IMR-90 (cell line): Measurements from ENCODE around the gene ECM2. TPM values are rescaled to one million over a fixed set of nuclear protein-coding genes. Genes with fewer than 3 reads are reported as not detected.

Experiments
- ATAC-seq: fragments of 200-7000 bp; cut with Tn5 transposase; 2 replicates; pipeline ENCODE4 v1.9.1; 2020; ENCODE audit warnings: low read depth, mild to moderate bottlenecking, moderate library complexity
- BruUV-seq: library from RNA; stranded (reverse); fragments of 400-500 nt; replicated peaks from 2 replicates; lab custom pipeline; 2021; lab: Mats Ljungman, UMichigan
- CTCF ChIA-PET: fragments of 300-600 bp; formaldehyde crosslinking; extraction: SDS; loops from one replicate; lab custom pipeline; 2021; ENCODE audit warnings: antibody characterized with exemption; lab: Yijun Ruan, JAX
- POLR2A ChIA-PET: fragments of 300-600 bp; sonication (Branson Sonifier 250); formaldehyde crosslinking; loops from one replicate; lab custom pipeline; 2022; ENCODE audit warnings: antibody characterized with exemption; ENCODE audit not compliant: unreplicated experiment; lab: Charles Lee
- DNase-seq: peaks from one replicate; pipeline ENCODE4 v3.0.0; 2013
- H2AFZ ChIP-seq: replicated peaks from 2 replicates; pipeline ENCODE3; 2013; ENCODE audit warnings: low read length, mild to moderate bottlenecking; ENCODE audit not compliant: poor library complexity
- H2AK5ac ChIP-seq: 2 replicates; pipeline ENCODE4 v1.6.1; 2013; ENCODE audit warnings: low read depth, low read length, inconsistent platforms
- H2AK9ac ChIP-seq: replicated peaks from 2 replicates; pipeline ENCODE3; 2013; ENCODE audit warnings: mild to moderate bottlenecking, low read depth, low read length, moderate library complexity; ENCODE audit not compliant: poor library complexity
- H2BK120ac ChIP-seq: 2 replicates; pipeline ENCODE4 v1.6.1; 2013; ENCODE audit warnings: low read depth, low read length, inconsistent platforms
- H2BK15ac ChIP-seq: 3 replicates; pipeline ENCODE4 v1.6.1; 2013; ENCODE audit warnings: low read depth, low read length, inconsistent platforms
- H2BK20ac ChIP-seq: 2 replicates; pipeline ENCODE4 v1.6.1; 2013; ENCODE audit warnings: low read depth, mild to moderate bottlenecking, inconsistent platforms, low read length, moderate library complexity
- H2BK5ac ChIP-seq: 2 replicates; pipeline ENCODE4 v1.6.1; 2013; ENCODE audit warnings: mild to moderate bottlenecking, low read depth, low read length, inconsistent platforms; ENCODE audit not compliant: poor library complexity, severe bottlenecking
- H3K14ac ChIP-seq: replicated peaks from 2 replicates; pipeline ENCODE4 v1.6.1; 2013; ENCODE audit warnings: low read depth, low read length, inconsistent platforms
- H3K18ac ChIP-seq: 2 replicates; pipeline ENCODE4 v1.6.1; 2013; ENCODE audit warnings: low read depth, low read length, control low read depth
- H3K23ac ChIP-seq: 2 replicates; pipeline ENCODE4 v1.6.1; 2013; ENCODE audit warnings: low read depth, low read length, inconsistent platforms
- H3K27ac ChIP-seq: 2 replicates; pipeline ENCODE4 v1.5.1; 2013; ENCODE audit warnings: mild to moderate bottlenecking, control low read depth, low read length; ENCODE audit not compliant: insufficient read depth
- H3K27me3 ChIP-seq: 2 replicates; pipeline ENCODE4 v1.6.1; 2013; ENCODE audit warnings: low read length; ENCODE audit not compliant: control insufficient read depth, insufficient read depth
- H3K36me3 ChIP-seq: 2 replicates; pipeline ENCODE4 v1.6.1; 2013; ENCODE audit warnings: low read length, mixed read lengths; ENCODE audit not compliant: control insufficient read depth, insufficient read depth
- H3K4ac ChIP-seq: 2 replicates; pipeline ENCODE4 v1.6.1; 2013; ENCODE audit warnings: low read depth, low read length, inconsistent platforms
- H3K4me1 ChIP-seq: 2 replicates; pipeline ENCODE4 v1.6.1; 2013; ENCODE audit warnings: low read length, mixed read lengths; ENCODE audit not compliant: control insufficient read depth, insufficient read depth
- H3K4me2 ChIP-seq: 2 replicates; pipeline ENCODE4 v1.6.1; 2013; ENCODE audit warnings: low read depth, mild to moderate bottlenecking, control low read depth, low read length, moderate library complexity
- H3K4me3 ChIP-seq: 2 replicates; pipeline ENCODE4 v1.5.1; 2013; ENCODE audit warnings: low read depth, mild to moderate bottlenecking, control low read depth, low read length, moderate library complexity; ENCODE audit not compliant: insufficient read depth
- H3K56ac ChIP-seq: 2 replicates; pipeline ENCODE4 v1.6.1; 2013; ENCODE audit warnings: low read length, inconsistent platforms; ENCODE audit not compliant: insufficient read depth; ENCODE audit errors: extremely low read depth
- H3K79me1 ChIP-seq, 2 experiments: 2 replicates each; pipeline ENCODE4 v1.6.1; 2013; ENCODE audit warnings: low read length in 2 of 2, inconsistent platforms in 1 of 2, low read depth in 1 of 2
- H3K9ac ChIP-seq: 2 replicates; pipeline ENCODE4 v1.6.1; 2013; ENCODE audit warnings: low read depth, low read length, control low read depth
- H3K9me1 ChIP-seq: 2 replicates; pipeline ENCODE4 v1.6.1; 2013; ENCODE audit warnings: low read length, inconsistent platforms; ENCODE audit not compliant: insufficient read depth
- H3K9me3 ChIP-seq: 2 replicates; pipeline ENCODE4 v1.6.1; 2013; ENCODE audit warnings: low read length; ENCODE audit not compliant: control insufficient read depth, insufficient read depth
- H4K20me1 ChIP-seq: 2 replicates; pipeline ENCODE4 v1.6.1; 2013; ENCODE audit warnings: low read length, inconsistent platforms; ENCODE audit not compliant: insufficient read depth
- H4K5ac ChIP-seq: 2 replicates; pipeline ENCODE4 v1.6.1; 2013; ENCODE audit warnings: mild to moderate bottlenecking, low read depth, low read length, control low read depth
- H4K8ac ChIP-seq, 2 experiments: 2 replicates each; pipeline ENCODE4 v1.6.1; 2013; ENCODE audit warnings: low read depth in 2 of 2, low read length in 2 of 2, control low read depth in 1 of 2, inconsistent platforms in 1 of 2
- H4K91ac ChIP-seq: 2 replicates; pipeline ENCODE4 v1.6.1; 2013; ENCODE audit warnings: low read depth, low read length, inconsistent platforms; ENCODE audit not compliant: insufficient read depth
- NFE2L2 ChIP-seq: fragments of 150-350 bp; IDR thresholded peaks from 2 replicates; pipeline ENCODE4 v1.6.1; 2016; ENCODE audit warnings: low read depth, mild to moderate bottlenecking, low read length
- RAD21 ChIP-seq: IDR thresholded peaks from 2 replicates; pipeline ENCODE4 v1.6.1; 2012; ENCODE audit warnings: low read length, improper control_type of control experiment
- SMC3 ChIP-seq: fragments of 150-350 bp; IDR thresholded peaks from 2 replicates; pipeline ENCODE4 v1.6.1; 2016; ENCODE audit warnings: low read depth, mild to moderate bottlenecking, antibody characterized with exemption, low read length, moderate library complexity
- WGBS, 2 experiments: methylation state at CpG; one replicate each; pipeline versions ENCODE4 v1.1.5 to v1.1.7; 2013; ENCODE audit warnings: missing lambda C conversion rate in 2 of 2; ENCODE audit not compliant: insufficient read length in 1 of 2; ENCODE audit errors: extremely low coverage in 2 of 2; 5-methylcytosine and 5-hydroxymethylcytosine counted together
- dilution Hi-C: fragments of 300-500 bp; cut with HindIII; formaldehyde crosslinking; loops from one replicate; pipeline ENCODE4 v1.14.3; 2018; ENCODE audit warnings: low sequenced_read_pairs; ENCODE audit not compliant: unreplicated experiment
- in situ Hi-C: fragments of 300-500 bp; cut with MboI; formaldehyde crosslinking; loops from 3 replicates; pipeline ENCODE4 v1.14.3; 2019; ENCODE audit warnings: low sequenced_read_pairs, inconsistent platforms, mixed read lengths
- intact Hi-C: fragments of 100-400 bp; cut with micrococcal nuclease; formaldehyde crosslinking; loops from 2 replicates; pipeline ENCODE4 v1.10.0; 2022
- polyA plus RNA-seq, 3 experiments: library from polyadenylated mRNA; depleted of rRNA; stranded (reverse); fragments of >200 nt; gene quantifications; 2 replicates each; pipeline ENCODE4 v1.2.3, GENCODE V29; 2012; ENCODE audit warnings: low replicate concordance in 1 of 3
- total RNA-seq: library from RNA; depleted of rRNA; stranded (reverse); fragments of >200 nt; gene quantifications from 2 replicates; pipeline ENCODE4 v1.2.3, GENCODE V29; 2012
- TF ChIP-seq, protein P1 (sequence below): fragments of 150-350 bp; IDR thresholded peaks from 2 replicates; pipeline ENCODE4 v1.6.1; 2016; ENCODE audit warnings: low read depth, mild to moderate bottlenecking, low read length, moderate library complexity, borderline replicate concordance

ECM2 gene
- total and polyA plus RNA-seq, 2 of the 4 experiments (the other 2 are of a cell fraction) = 0.26 to 0.36 TPM

- DNase-seq (peak; percentile 54), ATAC-seq (peak; percentile 50)
- TF ChIP-seq, protein P1, sequence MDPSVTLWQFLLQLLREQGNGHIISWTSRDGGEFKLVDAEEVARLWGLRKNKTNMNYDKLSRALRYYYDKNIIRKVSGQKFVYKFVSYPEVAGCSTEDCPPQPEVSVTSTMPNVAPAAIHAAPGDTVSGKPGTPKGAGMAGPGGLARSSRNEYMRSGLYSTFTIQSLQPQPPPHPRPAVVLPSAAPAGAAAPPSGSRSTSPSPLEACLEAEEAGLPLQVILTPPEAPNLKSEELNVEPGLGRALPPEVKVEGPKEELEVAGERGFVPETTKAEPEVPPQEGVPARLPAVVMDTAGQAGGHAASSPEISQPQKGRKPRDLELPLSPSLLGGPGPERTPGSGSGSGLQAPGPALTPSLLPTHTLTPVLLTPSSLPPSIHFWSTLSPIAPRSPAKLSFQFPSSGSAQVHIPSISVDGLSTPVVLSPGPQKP = no peak
- TF ChIP-seq RAD21 = no peak
- no peak for TF ChIP-seq SMC3
- TF ChIP-seq NFE2L2 = no peak
- peak overlapping the region; percentile 71 for H4K91ac ChIP-seq
- H2BK120ac ChIP-seq = peak overlapping the region; percentile 82
- peak overlapping the region; percentile 74; the same call in 1 of the 2 replicates for H3K23ac ChIP-seq
- POLR2A ChIA-PET = no interaction called here
- no peaks in the 10 kb centered on the region for H4K20me1 ChIP-seq
- dilution Hi-C loops = no loop called here
- CTCF ChIA-PET = interaction anchor here (0.8 to 1.1 kb wide), 2 partner anchors 13 to 154 kb away, joined by 3 to 4 read pairs; no protein-coding TSS in a partner anchor
- H2BK5ac ChIP-seq = peak overlapping the region; percentile 75
- BruUV-seq = no TSS peak
- H3K18ac ChIP-seq = peak overlapping the region; percentile 2; the same call in 1 of the 2 replicates
- peak overlapping the region; percentile 61 for H3K27ac ChIP-seq
- peak overlapping the region; percentile 51 for H3K4ac ChIP-seq
- no peak overlapping the region for H3K4me3 ChIP-seq
- H2AK9ac ChIP-seq = peak overlapping the region; percentile 66
- peaks cover 7% of the 10 kb centered on the region for H3K9me1 ChIP-seq
- no CpG with 5 or more reads among the region's 2 CpGs for WGBS, 2 experiments
- H3K4me2 ChIP-seq = peak overlapping the region; percentile 28
- H2BK20ac ChIP-seq = peak overlapping the region; percentile 92
- H3K27me3 ChIP-seq = no peaks in the 10 kb centered on the region
- peak overlapping the region; percentile 72 for H2AFZ ChIP-seq
- peak overlapping the region; percentile 0; the same call in 1 of the 2 replicates for H4K5ac ChIP-seq
- H2AK5ac ChIP-seq = peak overlapping the region; percentile 18; the same call in 1 of the 2 replicates
- H3K4me1 ChIP-seq = peaks cover 18% of the 10 kb centered on the region
- intact Hi-C loops = no loop called here
- H3K56ac ChIP-seq = no peak overlapping the region; the same call in 1 of the 2 replicates
- no peak overlapping the region for H3K9ac ChIP-seq
- in situ Hi-C loops = no loop called here
- peak overlapping the region; percentile 13 to 47; a peak in 3 of 4 replicates for H4K8ac ChIP-seq
- no peaks in the 10 kb centered on the region for H3K36me3 ChIP-seq
- H2BK15ac ChIP-seq = peak overlapping the region; percentile 95; the same call in 2 of the 3 replicates
- H3K14ac ChIP-seq = peak overlapping the region; percentile 32
- peaks cover 0 to 2% of the 10 kb centered on the region in 2 experiments; a peak in 1 of 4 replicates for H3K79me1 ChIP-seq
- no peaks in the 10 kb centered on the region for H3K9me3 ChIP-seq
These were observed 55.5 kb downstream of the ECM2 start for GRCh38 chr9:92480291-92480771.
